WTC11 (cell line): ENCODE results near the gene WWP2. TPM values are rescaled to one million over a fixed set of nuclear protein-coding genes. Genes with fewer than 3 reads are reported as not detected.

ENCODE experiments used
- ATAC-seq: fragments of 200-7000 bp; cut with Tn5 transposase; 2 replicates; pipeline ENCODE4 v1.10.0; 2021; ENCODE audit warnings: mild to moderate bottlenecking, moderate library complexity
- CTCF ChIA-PET: fragments of 300-600 bp; sonication (Branson Sonifier 250); formaldehyde crosslinking; loops from one replicate; lab custom pipeline; 2021; ENCODE audit warnings: antibody characterized with exemption; lab: Charles Lee
- POLR2A ChIA-PET: fragments of 350-600 bp; sonication (Branson Sonifier 250); formaldehyde crosslinking; loops from one replicate; lab custom pipeline; 2021; ENCODE audit warnings: antibody characterized with exemption; lab: Charles Lee
- DNase-seq: peaks from one replicate; pipeline ENCODE4 v3.0.0; 2021; ENCODE audit warnings: low spot score
- H3K27ac Mint-ChIP-seq: 2 replicates; pipeline ENCODE4 v1.8.0; 2021; ENCODE audit warnings: mixed read lengths
- H3K27me3 Mint-ChIP-seq: 2 replicates; pipeline ENCODE4 v1.8.0; 2021; ENCODE audit warnings: low read depth, mild to moderate bottlenecking, moderate library complexity, mixed read lengths
- H3K36me3 Mint-ChIP-seq: 2 replicates; pipeline ENCODE4 v1.8.0; 2021; ENCODE audit warnings: mixed read lengths
- H3K4me1 Mint-ChIP-seq: 2 replicates; pipeline ENCODE4 v1.8.0; 2022; ENCODE audit warnings: mixed read lengths
- H3K4me3 Mint-ChIP-seq: 2 replicates; pipeline ENCODE4 v1.8.0; 2021; ENCODE audit warnings: mild to moderate bottlenecking, moderate library complexity, mixed read lengths
- H3K9me3 Mint-ChIP-seq: 2 replicates; pipeline ENCODE4 v1.8.0; 2021; ENCODE audit warnings: mixed read lengths
- CREM ChIP-seq: sonication (generic); formaldehyde crosslinking; IDR thresholded peaks from 2 replicates; pipeline ENCODE4 v1.8.1; 2022; ENCODE audit warnings: mild to moderate bottlenecking, missing genetic modification reagents, moderate library complexity
- ETV6 ChIP-seq: sonication (generic); formaldehyde crosslinking; IDR thresholded peaks from 2 replicates; pipeline ENCODE4 v1.8.1; 2022; ENCODE audit warnings: mild to moderate bottlenecking, missing genetic modification reagents
- HMGA2 ChIP-seq: fragments of 250-450 bp; sonication (Bioruptor Pico); IDR thresholded peaks from 2 replicates; pipeline ENCODE4 v1.4.0; 2021; ENCODE audit warnings: mild to moderate bottlenecking, moderate library complexity
- NFATC4 ChIP-seq: fragments of 250-450 bp; sonication (Bioruptor Pico); IDR thresholded peaks from 2 replicates; pipeline ENCODE4 v1.9.0; 2021; ENCODE audit warnings: mild to moderate bottlenecking
- OVOL2 ChIP-seq: fragments of 250-450 bp; sonication (Bioruptor Pico); IDR thresholded peaks from 2 replicates; pipeline ENCODE4 v1.9.0; 2021; ENCODE audit warnings: mild to moderate bottlenecking, borderline replicate concordance
- SP1 ChIP-seq: sonication (generic); formaldehyde crosslinking; conservative IDR thresholded peaks from 2 replicates; pipeline ENCODE4 v1.8.1; 2022; ENCODE audit warnings: missing genetic modification reagents
- TEAD1 ChIP-seq: sonication (generic); formaldehyde crosslinking; IDR thresholded peaks from 2 replicates; pipeline ENCODE4 v1.8.0; 2022; ENCODE audit warnings: mild to moderate bottlenecking, missing genetic modification reagents
- ZNF219 ChIP-seq: sonication (generic); formaldehyde crosslinking; IDR thresholded peaks from 2 replicates; pipeline ENCODE4 v1.8.0; 2023; ENCODE audit warnings: missing genetic modification reagents, mild to moderate bottlenecking, borderline replicate concordance
- total RNA-seq: library from RNA; stranded (reverse); gene quantifications from 3 replicates; pipeline ENCODE4 v1.2.3, GENCODE V29; 2021
- TF ChIP-seq, protein P1 (sequence below): sonication (generic); formaldehyde crosslinking; IDR thresholded peaks from 2 replicates; pipeline ENCODE4 v1.8.1; 2022; ENCODE audit warnings: low read depth, mild to moderate bottlenecking, moderate library complexity, missing genetic modification reagents, borderline replicate concordance
- TF ChIP-seq, protein P2 (sequence below): sonication (generic); formaldehyde crosslinking; IDR thresholded peaks from 2 replicates; pipeline ENCODE4 v1.8.0; 2023; ENCODE audit warnings: missing genetic modification reagents
- TF ChIP-seq, protein P3 (sequence below): fragments of 250-450 bp; sonication (Bioruptor Pico); IDR thresholded peaks from 2 replicates; pipeline ENCODE4 v1.9.0; 2021; ENCODE audit warnings: mild to moderate bottlenecking, borderline replicate concordance
- TF ChIP-seq, protein P4 (sequence below): fragments of 250-450 bp; sonication (Bioruptor Pico); IDR thresholded peaks from 2 replicates; pipeline ENCODE4 v1.8.0; 2021; ENCODE audit warnings: mild to moderate bottlenecking
- TF ChIP-seq, protein P5 (sequence below): sonication (generic); formaldehyde crosslinking; conservative IDR thresholded peaks from 2 replicates; pipeline ENCODE4 v1.8.1; 2023; ENCODE audit warnings: mild to moderate bottlenecking, low read depth, missing genetic modification reagents, moderate library complexity
- TF ChIP-seq, protein P6 (sequence below): sonication (generic); formaldehyde crosslinking; IDR thresholded peaks from 2 replicates; pipeline ENCODE4 v1.8.0; 2023; ENCODE audit warnings: mild to moderate bottlenecking, missing genetic modification reagents
- TF ChIP-seq, protein P7 (sequence below): sonication (generic); formaldehyde crosslinking; IDR thresholded peaks from 2 replicates; pipeline ENCODE4 v1.8.1; 2022; ENCODE audit warnings: mild to moderate bottlenecking, missing genetic modification reagents, moderate library complexity, borderline replicate concordance
- TF ChIP-seq, protein P8 (sequence below): sonication (generic); formaldehyde crosslinking; IDR thresholded peaks from 2 replicates; pipeline ENCODE4 v1.8.0; 2023; ENCODE audit warnings: missing genetic modification reagents, mild to moderate bottlenecking, borderline replicate concordance

Gene WWP2
- total RNA-seq, 1 experiment from 2014 or later: 39.1 TPM

DNA sequence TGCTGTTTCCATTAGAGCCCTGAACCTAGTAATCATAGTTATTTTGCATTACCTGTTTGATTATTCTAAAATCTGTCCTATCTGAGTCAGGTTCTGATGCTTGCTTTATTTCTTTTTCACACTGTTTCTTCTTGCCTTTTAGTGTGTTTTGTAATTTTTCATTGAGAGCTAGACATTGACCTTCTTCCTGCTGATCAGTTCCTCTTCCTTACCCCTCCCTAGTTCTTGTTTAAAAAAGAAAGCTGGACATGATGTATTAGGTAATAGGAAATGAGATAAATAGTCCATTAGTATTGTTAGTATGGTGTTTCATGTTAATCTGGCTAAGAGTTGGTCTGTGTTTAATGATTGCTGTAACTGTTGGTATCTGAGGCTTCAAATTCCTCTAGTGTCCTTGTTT lies 13.4 kb downstream of the WWP2 start:
- ChIA-PET POLR2A (no interaction called here), CTCF (no interaction called here)
- ATAC-seq: no peak

More for the DNA sequence above, 13.4 kb downstream of the WWP2 start:
- Mint-ChIP-seq H3K4me1 (no peaks in the 10 kb centered on the region; the same call in 1 of the 2 replicates), H3K9me3 (peaks cover 19% of the 10 kb centered on the region), H3K27ac (no peak overlapping the region), H3K4me3 (no peak overlapping the region), H3K36me3 (peaks cover 11% of the 10 kb centered on the region), H3K27me3 (no peaks in the 10 kb centered on the region)
- no peak for DNase-seq
- TF ChIP-seq ZNF219 (CRISPR knock-in tag): no peak
- TF ChIP-seq, protein P1, sequence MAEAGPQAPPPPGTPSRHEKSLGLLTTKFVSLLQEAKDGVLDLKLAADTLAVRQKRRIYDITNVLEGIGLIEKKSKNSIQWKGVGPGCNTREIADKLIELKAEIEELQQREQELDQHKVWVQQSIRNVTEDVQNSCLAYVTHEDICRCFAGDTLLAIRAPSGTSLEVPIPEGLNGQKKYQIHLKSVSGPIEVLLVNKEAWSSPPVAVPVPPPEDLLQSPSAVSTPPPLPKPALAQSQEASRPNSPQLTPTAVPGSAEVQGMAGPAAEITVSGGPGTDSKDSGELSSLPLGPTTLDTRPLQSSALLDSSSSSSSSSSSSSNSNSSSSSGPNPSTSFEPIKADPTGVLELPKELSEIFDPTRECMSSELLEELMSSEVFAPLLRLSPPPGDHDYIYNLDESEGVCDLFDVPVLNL (CRISPR knock-in tag): no peak
- TF ChIP-seq, protein P2, sequence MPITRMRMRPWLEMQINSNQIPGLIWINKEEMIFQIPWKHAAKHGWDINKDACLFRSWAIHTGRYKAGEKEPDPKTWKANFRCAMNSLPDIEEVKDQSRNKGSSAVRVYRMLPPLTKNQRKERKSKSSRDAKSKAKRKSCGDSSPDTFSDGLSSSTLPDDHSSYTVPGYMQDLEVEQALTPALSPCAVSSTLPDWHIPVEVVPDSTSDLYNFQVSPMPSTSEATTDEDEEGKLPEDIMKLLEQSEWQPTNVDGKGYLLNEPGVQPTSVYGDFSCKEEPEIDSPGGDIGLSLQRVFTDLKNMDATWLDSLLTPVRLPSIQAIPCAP (CRISPR knock-in tag): no peak
- TF ChIP-seq, protein P3, sequence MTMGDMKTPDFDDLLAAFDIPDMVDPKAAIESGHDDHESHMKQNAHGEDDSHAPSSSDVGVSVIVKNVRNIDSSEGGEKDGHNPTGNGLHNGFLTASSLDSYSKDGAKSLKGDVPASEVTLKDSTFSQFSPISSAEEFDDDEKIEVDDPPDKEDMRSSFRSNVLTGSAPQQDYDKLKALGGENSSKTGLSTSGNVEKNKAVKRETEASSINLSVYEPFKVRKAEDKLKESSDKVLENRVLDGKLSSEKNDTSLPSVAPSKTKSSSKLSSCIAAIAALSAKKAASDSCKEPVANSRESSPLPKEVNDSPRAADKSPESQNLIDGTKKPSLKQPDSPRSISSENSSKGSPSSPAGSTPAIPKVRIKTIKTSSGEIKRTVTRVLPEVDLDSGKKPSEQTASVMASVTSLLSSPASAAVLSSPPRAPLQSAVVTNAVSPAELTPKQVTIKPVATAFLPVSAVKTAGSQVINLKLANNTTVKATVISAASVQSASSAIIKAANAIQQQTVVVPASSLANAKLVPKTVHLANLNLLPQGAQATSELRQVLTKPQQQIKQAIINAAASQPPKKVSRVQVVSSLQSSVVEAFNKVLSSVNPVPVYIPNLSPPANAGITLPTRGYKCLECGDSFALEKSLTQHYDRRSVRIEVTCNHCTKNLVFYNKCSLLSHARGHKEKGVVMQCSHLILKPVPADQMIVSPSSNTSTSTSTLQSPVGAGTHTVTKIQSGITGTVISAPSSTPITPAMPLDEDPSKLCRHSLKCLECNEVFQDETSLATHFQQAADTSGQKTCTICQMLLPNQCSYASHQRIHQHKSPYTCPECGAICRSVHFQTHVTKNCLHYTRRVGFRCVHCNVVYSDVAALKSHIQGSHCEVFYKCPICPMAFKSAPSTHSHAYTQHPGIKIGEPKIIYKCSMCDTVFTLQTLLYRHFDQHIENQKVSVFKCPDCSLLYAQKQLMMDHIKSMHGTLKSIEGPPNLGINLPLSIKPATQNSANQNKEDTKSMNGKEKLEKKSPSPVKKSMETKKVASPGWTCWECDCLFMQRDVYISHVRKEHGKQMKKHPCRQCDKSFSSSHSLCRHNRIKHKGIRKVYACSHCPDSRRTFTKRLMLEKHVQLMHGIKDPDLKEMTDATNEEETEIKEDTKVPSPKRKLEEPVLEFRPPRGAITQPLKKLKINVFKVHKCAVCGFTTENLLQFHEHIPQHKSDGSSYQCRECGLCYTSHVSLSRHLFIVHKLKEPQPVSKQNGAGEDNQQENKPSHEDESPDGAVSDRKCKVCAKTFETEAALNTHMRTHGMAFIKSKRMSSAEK (CRISPR knock-in tag): no peak
- no peak for TF ChIP-seq TEAD1 (CRISPR knock-in tag)
- TF ChIP-seq HMGA2: no peak
- TF ChIP-seq, protein P4, sequence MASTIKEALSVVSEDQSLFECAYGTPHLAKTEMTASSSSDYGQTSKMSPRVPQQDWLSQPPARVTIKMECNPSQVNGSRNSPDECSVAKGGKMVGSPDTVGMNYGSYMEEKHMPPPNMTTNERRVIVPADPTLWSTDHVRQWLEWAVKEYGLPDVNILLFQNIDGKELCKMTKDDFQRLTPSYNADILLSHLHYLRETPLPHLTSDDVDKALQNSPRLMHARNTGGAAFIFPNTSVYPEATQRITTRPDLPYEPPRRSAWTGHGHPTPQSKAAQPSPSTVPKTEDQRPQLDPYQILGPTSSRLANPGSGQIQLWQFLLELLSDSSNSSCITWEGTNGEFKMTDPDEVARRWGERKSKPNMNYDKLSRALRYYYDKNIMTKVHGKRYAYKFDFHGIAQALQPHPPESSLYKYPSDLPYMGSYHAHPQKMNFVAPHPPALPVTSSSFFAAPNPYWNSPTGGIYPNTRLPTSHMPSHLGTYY (CRISPR knock-in tag): no peak
- TF ChIP-seq ETV6 (CRISPR knock-in tag): no peak
- no peak for TF ChIP-seq OVOL2
- TF ChIP-seq, protein P5, sequence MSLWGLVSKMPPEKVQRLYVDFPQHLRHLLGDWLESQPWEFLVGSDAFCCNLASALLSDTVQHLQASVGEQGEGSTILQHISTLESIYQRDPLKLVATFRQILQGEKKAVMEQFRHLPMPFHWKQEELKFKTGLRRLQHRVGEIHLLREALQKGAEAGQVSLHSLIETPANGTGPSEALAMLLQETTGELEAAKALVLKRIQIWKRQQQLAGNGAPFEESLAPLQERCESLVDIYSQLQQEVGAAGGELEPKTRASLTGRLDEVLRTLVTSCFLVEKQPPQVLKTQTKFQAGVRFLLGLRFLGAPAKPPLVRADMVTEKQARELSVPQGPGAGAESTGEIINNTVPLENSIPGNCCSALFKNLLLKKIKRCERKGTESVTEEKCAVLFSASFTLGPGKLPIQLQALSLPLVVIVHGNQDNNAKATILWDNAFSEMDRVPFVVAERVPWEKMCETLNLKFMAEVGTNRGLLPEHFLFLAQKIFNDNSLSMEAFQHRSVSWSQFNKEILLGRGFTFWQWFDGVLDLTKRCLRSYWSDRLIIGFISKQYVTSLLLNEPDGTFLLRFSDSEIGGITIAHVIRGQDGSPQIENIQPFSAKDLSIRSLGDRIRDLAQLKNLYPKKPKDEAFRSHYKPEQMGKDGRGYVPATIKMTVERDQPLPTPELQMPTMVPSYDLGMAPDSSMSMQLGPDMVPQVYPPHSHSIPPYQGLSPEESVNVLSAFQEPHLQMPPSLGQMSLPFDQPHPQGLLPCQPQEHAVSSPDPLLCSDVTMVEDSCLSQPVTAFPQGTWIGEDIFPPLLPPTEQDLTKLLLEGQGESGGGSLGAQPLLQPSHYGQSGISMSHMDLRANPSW (CRISPR knock-in tag): no peak
- no peak for TF ChIP-seq SP1 (CRISPR knock-in tag)
- TF ChIP-seq, protein P6, sequence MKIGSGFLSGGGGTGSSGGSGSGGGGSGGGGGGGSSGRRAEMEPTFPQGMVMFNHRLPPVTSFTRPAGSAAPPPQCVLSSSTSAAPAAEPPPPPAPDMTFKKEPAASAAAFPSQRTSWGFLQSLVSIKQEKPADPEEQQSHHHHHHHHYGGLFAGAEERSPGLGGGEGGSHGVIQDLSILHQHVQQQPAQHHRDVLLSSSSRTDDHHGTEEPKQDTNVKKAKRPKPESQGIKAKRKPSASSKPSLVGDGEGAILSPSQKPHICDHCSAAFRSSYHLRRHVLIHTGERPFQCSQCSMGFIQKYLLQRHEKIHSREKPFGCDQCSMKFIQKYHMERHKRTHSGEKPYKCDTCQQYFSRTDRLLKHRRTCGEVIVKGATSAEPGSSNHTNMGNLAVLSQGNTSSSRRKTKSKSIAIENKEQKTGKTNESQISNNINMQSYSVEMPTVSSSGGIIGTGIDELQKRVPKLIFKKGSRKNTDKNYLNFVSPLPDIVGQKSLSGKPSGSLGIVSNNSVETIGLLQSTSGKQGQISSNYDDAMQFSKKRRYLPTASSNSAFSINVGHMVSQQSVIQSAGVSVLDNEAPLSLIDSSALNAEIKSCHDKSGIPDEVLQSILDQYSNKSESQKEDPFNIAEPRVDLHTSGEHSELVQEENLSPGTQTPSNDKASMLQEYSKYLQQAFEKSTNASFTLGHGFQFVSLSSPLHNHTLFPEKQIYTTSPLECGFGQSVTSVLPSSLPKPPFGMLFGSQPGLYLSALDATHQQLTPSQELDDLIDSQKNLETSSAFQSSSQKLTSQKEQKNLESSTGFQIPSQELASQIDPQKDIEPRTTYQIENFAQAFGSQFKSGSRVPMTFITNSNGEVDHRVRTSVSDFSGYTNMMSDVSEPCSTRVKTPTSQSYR (CRISPR knock-in tag): no peak
- TF ChIP-seq CREM: no peak
- TF ChIP-seq, protein P7, sequence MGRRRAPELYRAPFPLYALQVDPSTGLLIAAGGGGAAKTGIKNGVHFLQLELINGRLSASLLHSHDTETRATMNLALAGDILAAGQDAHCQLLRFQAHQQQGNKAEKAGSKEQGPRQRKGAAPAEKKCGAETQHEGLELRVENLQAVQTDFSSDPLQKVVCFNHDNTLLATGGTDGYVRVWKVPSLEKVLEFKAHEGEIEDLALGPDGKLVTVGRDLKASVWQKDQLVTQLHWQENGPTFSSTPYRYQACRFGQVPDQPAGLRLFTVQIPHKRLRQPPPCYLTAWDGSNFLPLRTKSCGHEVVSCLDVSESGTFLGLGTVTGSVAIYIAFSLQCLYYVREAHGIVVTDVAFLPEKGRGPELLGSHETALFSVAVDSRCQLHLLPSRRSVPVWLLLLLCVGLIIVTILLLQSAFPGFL (CRISPR knock-in tag): no peak
- TF ChIP-seq, protein P8, sequence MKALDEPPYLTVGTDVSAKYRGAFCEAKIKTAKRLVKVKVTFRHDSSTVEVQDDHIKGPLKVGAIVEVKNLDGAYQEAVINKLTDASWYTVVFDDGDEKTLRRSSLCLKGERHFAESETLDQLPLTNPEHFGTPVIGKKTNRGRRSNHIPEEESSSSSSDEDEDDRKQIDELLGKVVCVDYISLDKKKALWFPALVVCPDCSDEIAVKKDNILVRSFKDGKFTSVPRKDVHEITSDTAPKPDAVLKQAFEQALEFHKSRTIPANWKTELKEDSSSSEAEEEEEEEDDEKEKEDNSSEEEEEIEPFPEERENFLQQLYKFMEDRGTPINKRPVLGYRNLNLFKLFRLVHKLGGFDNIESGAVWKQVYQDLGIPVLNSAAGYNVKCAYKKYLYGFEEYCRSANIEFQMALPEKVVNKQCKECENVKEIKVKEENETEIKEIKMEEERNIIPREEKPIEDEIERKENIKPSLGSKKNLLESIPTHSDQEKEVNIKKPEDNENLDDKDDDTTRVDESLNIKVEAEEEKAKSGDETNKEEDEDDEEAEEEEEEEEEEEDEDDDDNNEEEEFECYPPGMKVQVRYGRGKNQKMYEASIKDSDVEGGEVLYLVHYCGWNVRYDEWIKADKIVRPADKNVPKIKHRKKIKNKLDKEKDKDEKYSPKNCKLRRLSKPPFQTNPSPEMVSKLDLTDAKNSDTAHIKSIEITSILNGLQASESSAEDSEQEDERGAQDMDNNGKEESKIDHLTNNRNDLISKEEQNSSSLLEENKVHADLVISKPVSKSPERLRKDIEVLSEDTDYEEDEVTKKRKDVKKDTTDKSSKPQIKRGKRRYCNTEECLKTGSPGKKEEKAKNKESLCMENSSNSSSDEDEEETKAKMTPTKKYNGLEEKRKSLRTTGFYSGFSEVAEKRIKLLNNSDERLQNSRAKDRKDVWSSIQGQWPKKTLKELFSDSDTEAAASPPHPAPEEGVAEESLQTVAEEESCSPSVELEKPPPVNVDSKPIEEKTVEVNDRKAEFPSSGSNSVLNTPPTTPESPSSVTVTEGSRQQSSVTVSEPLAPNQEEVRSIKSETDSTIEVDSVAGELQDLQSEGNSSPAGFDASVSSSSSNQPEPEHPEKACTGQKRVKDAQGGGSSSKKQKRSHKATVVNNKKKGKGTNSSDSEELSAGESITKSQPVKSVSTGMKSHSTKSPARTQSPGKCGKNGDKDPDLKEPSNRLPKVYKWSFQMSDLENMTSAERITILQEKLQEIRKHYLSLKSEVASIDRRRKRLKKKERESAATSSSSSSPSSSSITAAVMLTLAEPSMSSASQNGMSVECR: no peak
- TF ChIP-seq NFATC4 (CRISPR knock-in tag): no peak
